GM23248 (cell line): ENCODE results near the gene COPG1.

ENCODE experiments used
- EZH2 ChIP-seq: fragments of 200-600 bp; sonication (generic); IDR thresholded peaks from 2 replicates; pipeline ENCODE4 v1.6.1; 2018; ENCODE audit warnings: antibody characterized with exemption, mild to moderate bottlenecking; ENCODE audit not compliant: insufficient read depth, poor library complexity, severe bottlenecking
- EZH2phosphoT487 ChIP-seq: fragments of 200-600 bp; sonication (generic); IDR thresholded peaks from 2 replicates; pipeline ENCODE4 v1.6.1; 2018; ENCODE audit warnings: antibody characterized with exemption, moderate library complexity, mild to moderate bottlenecking, low read depth; ENCODE audit not compliant: insufficient read depth

- TF ChIP-seq EZH2 (no peak), EZH2phosphoT487 (no peak)
Measured at GRCh38 chr3:129316248-129317013, 67.0 kb downstream of the COPG1 start.
